Fibroblast of lung (primary cell): ENCODE measurements around the gene CCDC88C.

ENCODE experiments used
- EZH2 ChIP-seq: IDR thresholded peaks from 2 replicates; pipeline ENCODE4 v1.5.1; 2012; ENCODE audit warnings: low read length, control low read depth, mild to moderate bottlenecking; ENCODE audit errors: missing control alignments
- TF ChIP-seq, protein P1 (sequence below), 2 donors: IDR thresholded peaks in 1 of 2; conservative IDR thresholded peaks in 1 of 2; 1 replicate in 1 of 2; 2 replicates in 1 of 2; pipeline ENCODE4 v1.5.1; 2011 to 2012; ENCODE audit warnings: low read length in 2 of 2, control low read depth in 1 of 2, inconsistent platforms in 1 of 2, low read depth in 1 of 2, mild to moderate bottlenecking in 1 of 2

- TF ChIP-seq, protein P1, sequence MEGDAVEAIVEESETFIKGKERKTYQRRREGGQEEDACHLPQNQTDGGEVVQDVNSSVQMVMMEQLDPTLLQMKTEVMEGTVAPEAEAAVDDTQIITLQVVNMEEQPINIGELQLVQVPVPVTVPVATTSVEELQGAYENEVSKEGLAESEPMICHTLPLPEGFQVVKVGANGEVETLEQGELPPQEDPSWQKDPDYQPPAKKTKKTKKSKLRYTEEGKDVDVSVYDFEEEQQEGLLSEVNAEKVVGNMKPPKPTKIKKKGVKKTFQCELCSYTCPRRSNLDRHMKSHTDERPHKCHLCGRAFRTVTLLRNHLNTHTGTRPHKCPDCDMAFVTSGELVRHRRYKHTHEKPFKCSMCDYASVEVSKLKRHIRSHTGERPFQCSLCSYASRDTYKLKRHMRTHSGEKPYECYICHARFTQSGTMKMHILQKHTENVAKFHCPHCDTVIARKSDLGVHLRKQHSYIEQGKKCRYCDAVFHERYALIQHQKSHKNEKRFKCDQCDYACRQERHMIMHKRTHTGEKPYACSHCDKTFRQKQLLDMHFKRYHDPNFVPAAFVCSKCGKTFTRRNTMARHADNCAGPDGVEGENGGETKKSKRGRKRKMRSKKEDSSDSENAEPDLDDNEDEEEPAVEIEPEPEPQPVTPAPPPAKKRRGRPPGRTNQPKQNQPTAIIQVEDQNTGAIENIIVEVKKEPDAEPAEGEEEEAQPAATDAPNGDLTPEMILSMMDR (conservative IDR thresholded peaks at IDR 0.05 in 1 of 2, IDR thresholded peaks at IDR 0.05 in 1 of 2; ENCODE audit: low read depth in 1 of 2, low read length in 2 of 2): no peak
- peak; percentile 45 for TF ChIP-seq EZH2
Measured at GRCh38 chr14:91415794-91416743, 1.6 kb downstream of the CCDC88C start.
